H9 (cell line): ENCODE measurements around the gene TSPO. TPM values are rescaled to one million over a fixed set of nuclear protein-coding genes. Genes with fewer than 3 reads are reported as not detected.
"Not testable (repeated sequence)": the region's sequence is repeated elsewhere in the genome, so short reads cannot be mapped to it uniquely, and the experiment has no call there.

Source experiments
- DNase-seq: peaks from one replicate; pipeline ENCODE4 v3.0.0-alpha.2; 2017
- H2AFZ ChIP-seq: one replicate; pipeline ENCODE4 v1.6.1; 2013; ENCODE audit warnings: mild to moderate bottlenecking, low read length, control low read depth, moderate library complexity
- H2AK5ac ChIP-seq: 2 replicates; pipeline ENCODE4 v1.6.1; 2013; ENCODE audit warnings: low read length, control low read depth, mixed read lengths; ENCODE audit not compliant: insufficient read length
- H2BK120ac ChIP-seq: one replicate; pipeline ENCODE4 v1.6.1; 2013; ENCODE audit warnings: low read depth, mild to moderate bottlenecking, low read length, control low read depth, inconsistent platforms; ENCODE audit not compliant: poor library complexity, severe bottlenecking
- H2BK12ac ChIP-seq: 2 replicates; pipeline ENCODE4 v1.6.1; 2013; ENCODE audit warnings: low read length, control low read depth, mixed read lengths, low read depth; ENCODE audit not compliant: insufficient read length
- H2BK15ac ChIP-seq: 2 replicates; pipeline ENCODE4 v1.6.1; 2013; ENCODE audit warnings: low read depth, low read length, control low read depth
- H2BK20ac ChIP-seq: one replicate; pipeline ENCODE4 v1.6.1; 2013; ENCODE audit warnings: low read depth, mild to moderate bottlenecking, low read length, control low read depth, inconsistent platforms; ENCODE audit not compliant: poor library complexity, severe bottlenecking
- H2BK5ac ChIP-seq: 2 replicates; pipeline ENCODE4 v1.6.1; 2013; ENCODE audit warnings: low read length, control low read depth, mixed read lengths; ENCODE audit not compliant: insufficient read length
- H3K14ac ChIP-seq: 2 replicates; pipeline ENCODE4 v1.6.1; 2013; ENCODE audit warnings: low read length, control low read depth; ENCODE audit not compliant: insufficient read depth
- H3K18ac ChIP-seq: 2 replicates; pipeline ENCODE4 v1.6.1; 2013; ENCODE audit warnings: low read depth, mild to moderate bottlenecking, mixed read lengths, low read length, control low read depth; ENCODE audit not compliant: insufficient read length
- H3K23ac ChIP-seq: 2 replicates; pipeline ENCODE4 v1.6.1; 2013; ENCODE audit warnings: low read length, control low read depth, mixed read lengths, low read depth; ENCODE audit not compliant: insufficient read length
- H3K23me2 ChIP-seq: 2 replicates; pipeline ENCODE4 v1.6.1; 2013; ENCODE audit warnings: low read depth, mild to moderate bottlenecking, mixed read lengths, low read length, control low read depth; ENCODE audit not compliant: insufficient read length, poor library complexity, severe bottlenecking
- H3K27ac ChIP-seq: 2 replicates; pipeline ENCODE4 v1.5.1; 2013; ENCODE audit warnings: low read length, control low read depth, mixed read lengths, low read depth; ENCODE audit not compliant: insufficient read length
- H3K27me3 ChIP-seq: 2 replicates; pipeline ENCODE4 v1.6.1; 2013; ENCODE audit warnings: low read length, control low read depth, inconsistent platforms; ENCODE audit not compliant: insufficient read depth
- H3K4ac ChIP-seq: 2 replicates; pipeline ENCODE4 v1.6.1; 2013; ENCODE audit warnings: low read depth, mild to moderate bottlenecking, control low read depth, inconsistent platforms, low read length, moderate library complexity
- H3K4me1 ChIP-seq: 2 replicates; pipeline ENCODE4 v1.6.1; 2013; ENCODE audit warnings: low read length, control low read depth, inconsistent platforms; ENCODE audit not compliant: insufficient read depth
- H3K4me2 ChIP-seq: 2 replicates; pipeline ENCODE4 v1.6.1; 2013; ENCODE audit warnings: low read length, control low read depth, mixed read lengths; ENCODE audit not compliant: insufficient read length, insufficient read depth
- H3K56ac ChIP-seq: 2 replicates; pipeline ENCODE4 v1.6.1; 2013; ENCODE audit warnings: low read depth, mild to moderate bottlenecking, mixed read lengths, low read length, control low read depth; ENCODE audit not compliant: insufficient read length
- H3K79me1 ChIP-seq: 2 replicates; pipeline ENCODE4 v1.6.1; 2013; ENCODE audit warnings: low read depth, mild to moderate bottlenecking, moderate library complexity, low read length, control low read depth, inconsistent platforms; ENCODE audit not compliant: insufficient read depth, poor library complexity, severe bottlenecking
- H3K79me2 ChIP-seq: 2 replicates; pipeline ENCODE4 v1.6.1; 2013; ENCODE audit warnings: low read length, control low read depth, inconsistent platforms; ENCODE audit not compliant: insufficient read depth
- H3K9ac ChIP-seq: 2 replicates; pipeline ENCODE4 v1.6.1; 2013; ENCODE audit warnings: low read length, control low read depth, mixed read lengths; ENCODE audit not compliant: insufficient read length; ENCODE audit errors: extremely low read depth
- H3K9me3 ChIP-seq: one replicate; pipeline ENCODE4 v1.6.1; 2013; ENCODE audit warnings: low read depth, low read length, inconsistent platforms; ENCODE audit not compliant: control insufficient read depth
- H3T11ph ChIP-seq: one replicate; pipeline ENCODE4 v1.6.1; 2013; ENCODE audit warnings: mild to moderate bottlenecking, low read length, control low read depth, inconsistent platforms
- H4K20me1 ChIP-seq: one replicate; pipeline ENCODE4 v1.6.1; 2013; ENCODE audit not compliant: control insufficient read depth, insufficient read length, insufficient read depth
- H4K5ac ChIP-seq: 2 replicates; pipeline ENCODE4 v1.6.1; 2013; ENCODE audit warnings: low read depth, mild to moderate bottlenecking, mixed read lengths, low read length, control low read depth; ENCODE audit not compliant: insufficient read length
- H4K8ac ChIP-seq: replicated peaks from 2 replicates; pipeline ENCODE4 v1.6.1; 2013; ENCODE audit warnings: low read length, control low read depth, mixed read lengths, low read depth; ENCODE audit not compliant: insufficient read length
- H4K91ac ChIP-seq: 2 replicates; pipeline ENCODE4 v1.6.1; 2013; ENCODE audit warnings: low read depth, mild to moderate bottlenecking, moderate library complexity, mixed read lengths, low read length, control low read depth; ENCODE audit not compliant: insufficient read length
- H3K27ac Mint-ChIP-seq, 3 experiments: 2 replicates in 2 of 3; 3 replicates in 1 of 3; pipeline ENCODE4 v1.8.0; 2020 to 2021; ENCODE audit warnings: mixed read lengths in 3 of 3, mild to moderate bottlenecking in 1 of 3, moderate library complexity in 1 of 3
- H3K27me3 Mint-ChIP-seq: 2 replicates; pipeline ENCODE4 v1.8.0; 2021; ENCODE audit warnings: low read depth, mild to moderate bottlenecking, moderate library complexity, mixed read lengths
- H3K36me3 Mint-ChIP-seq, 3 experiments: 2 replicates in 2 of 3; 3 replicates in 1 of 3; pipeline ENCODE4 v1.8.0; 2020 to 2021; ENCODE audit warnings: low read depth in 3 of 3, mixed read lengths in 3 of 3; ENCODE audit not compliant: insufficient read depth in 1 of 3
- H3K4me1 Mint-ChIP-seq, 2 experiments: 2 replicates each; pipeline ENCODE4 v1.8.0; 2020; ENCODE audit warnings: mixed read lengths in 2 of 2
- H3K4me3 Mint-ChIP-seq, 2 experiments: 2 replicates in 1 of 2; 3 replicates in 1 of 2; pipeline ENCODE4 v1.8.0; 2020 to 2021; ENCODE audit warnings: mild to moderate bottlenecking in 2 of 2, mixed read lengths in 2 of 2, moderate library complexity in 1 of 2
- H3K9me3 Mint-ChIP-seq, 2 experiments: 2 replicates in 1 of 2; 3 replicates in 1 of 2; pipeline ENCODE4 v1.8.0; 2020; ENCODE audit warnings: mild to moderate bottlenecking in 2 of 2, mixed read lengths in 2 of 2, moderate library complexity in 1 of 2
- WGBS: extraction: QIAGEN DNeasy Blood & Tissue Kit; methylation state at CpG from one replicate; pipeline ENCODE4 v1.1.7; 2013; ENCODE audit warnings: missing lambda C conversion rate, low lambda C conversion rate, mixed read lengths; ENCODE audit not compliant: insufficient read length; ENCODE audit errors: extremely low coverage; 5-methylcytosine and 5-hydroxymethylcytosine counted together
- total RNA-seq: library from RNA; stranded (reverse); gene quantifications from 2 replicates; pipeline ENCODE4 v1.2.1, GENCODE V29; 2021

Gene TSPO
- total RNA-seq, 1 experiment from 2014 or later: 14.8 TPM

DNA sequence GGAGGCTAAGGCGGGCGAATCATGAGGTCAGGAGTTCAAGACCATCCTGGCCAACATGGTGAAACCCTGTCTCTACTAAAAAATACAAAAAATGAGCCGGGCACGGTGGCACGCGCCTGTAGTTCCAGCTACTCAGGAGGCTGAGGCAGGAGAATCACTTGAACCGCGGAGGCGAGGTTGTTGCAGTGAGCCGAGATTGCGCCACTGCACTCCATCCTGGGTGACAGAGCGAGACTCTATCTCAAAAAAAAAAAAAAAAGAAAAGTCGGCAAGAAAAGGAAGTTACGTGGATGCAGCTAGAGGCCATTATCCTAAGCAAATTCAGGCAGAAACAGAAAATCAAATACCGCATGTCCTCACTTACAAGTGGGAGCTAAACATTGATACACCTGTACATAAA, 5.0 kb upstream of the TSPO start:
- H3K14ac ChIP-seq, H2BK20ac ChIP-seq, H2AFZ ChIP-seq, H3K27me3 ChIP-seq, H2BK15ac ChIP-seq, H3K9ac ChIP-seq, H3K79me2 ChIP-seq, H3K23me2 ChIP-seq, H3T11ph ChIP-seq, H3K36me3 Mint-ChIP-seq, H3K18ac ChIP-seq, H3K9me3 Mint-ChIP-seq, H3K4me1 ChIP-seq, H3K23ac ChIP-seq, H2AK5ac ChIP-seq, H3K79me1 ChIP-seq, H2BK120ac ChIP-seq, H4K8ac ChIP-seq, DNase-seq, H3K4ac ChIP-seq, H2BK5ac ChIP-seq, H3K27ac ChIP-seq, H3K27ac Mint-ChIP-seq, H4K20me1 ChIP-seq, H4K91ac ChIP-seq, H3K4me2 ChIP-seq, H3K4me3 Mint-ChIP-seq, H4K5ac ChIP-seq, H2BK12ac ChIP-seq, H3K56ac ChIP-seq, H3K9me3 ChIP-seq: not testable (repeated sequence)
- peaks cover 17% of the 10 kb centered on the region for H3K27me3 Mint-ChIP-seq
- WGBS: no CpG with 5 or more reads among the region's 15 CpGs
- H3K4me1 Mint-ChIP-seq: peaks cover 3 to 14% of the 10 kb centered on the region in 2 experiments
